ENCODE measurements around the gene SATB2.

- TF ChIP-seq CTCF (IDR thresholded peaks at IDR 0.05) = no peak
- TF ChIP-seq POLR2A (IDR thresholded peaks at IDR 0.05) = no peak
- no peak for TF ChIP-seq EP300 (IDR thresholded peaks at IDR 0.05)
These were observed 184.7 kb downstream of the SATB2 start for GRCh38 chr2:199273042-199273511.

All from ovary (tissue), 3 donors.